Mesodermal cell (in vitro differentiated cells): Measurements from ENCODE around the gene STK25.

Experiments used
- H3K27ac ChIP-seq: 2 replicates; pipeline ENCODE4 v1.7.0; 2013; ENCODE audit warnings: mild to moderate bottlenecking, low read depth, low read length, moderate library complexity; ENCODE audit not compliant: severe bottlenecking
- H3K36me3 ChIP-seq: 2 replicates; pipeline ENCODE4 v1.7.1; 2013; ENCODE audit warnings: mild to moderate bottlenecking, low read length, moderate library complexity; ENCODE audit not compliant: control insufficient read depth, insufficient read depth
- H3K4me1 ChIP-seq: one replicate; pipeline ENCODE4 v1.7.1; 2013; ENCODE audit warnings: mild to moderate bottlenecking, low read length; ENCODE audit not compliant: insufficient read depth, control insufficient read depth, poor library complexity, severe bottlenecking
- H3K4me3 ChIP-seq: 2 replicates; pipeline ENCODE4 v1.7.0; 2013; ENCODE audit warnings: low read length, control low read depth, mild to moderate bottlenecking; ENCODE audit not compliant: insufficient read depth, poor library complexity, severe bottlenecking; ENCODE audit errors: extremely low read depth
- H3K9me3 ChIP-seq: 2 replicates; pipeline ENCODE4 v1.7.1; 2013; ENCODE audit warnings: mild to moderate bottlenecking, low read length, moderate library complexity; ENCODE audit not compliant: control insufficient read depth
- WGBS, 2 experiments: methylation state at CpG; one replicate each; pipeline ENCODE4 v1.1.5; 2013; ENCODE audit warnings: missing lambda C conversion rate in 2 of 2; ENCODE audit not compliant: insufficient coverage in 2 of 2; 5-methylcytosine and 5-hydroxymethylcytosine counted together

The STK25 gene

GRCh38 chr2:241489733-241490680 lies 18.4 kb downstream of the STK25 start:
- Histone ChIP-seq H3K27ac (no peak overlapping the region), H3K4me1 (no peaks in the 10 kb centered on the region), H3K4me3 (no peak overlapping the region), H3K36me3 (peaks cover 39% of the 10 kb centered on the region), H3K9me3 (no peaks in the 10 kb centered on the region)
- WGBS, 2 experiments = 95 to 97% methylated on average over 13 to 15 of the region's 15 CpGs

GRCh38 chr2:241489088-241489487 lies 19.3 kb downstream of the STK25 start:
- Histone ChIP-seq H3K27ac (no peak overlapping the region), H3K4me1 (no peaks in the 10 kb centered on the region), H3K4me3 (no peak overlapping the region), H3K9me3 (no peaks in the 10 kb centered on the region), H3K36me3 (peaks cover 30% of the 10 kb centered on the region)
- 83% methylated on average over 1 of the region's 3 CpGs; no CpG with 5 or more reads in 1 of the 2 experiments for WGBS, 2 experiments

- H3K4me3 ChIP-seq = no peak overlapping the region
- 85 to 89% methylated on average over 1 of the region's 1 CpG for WGBS, 2 experiments
- H3K36me3 ChIP-seq = peaks cover 5% of the 10 kb centered on the region
- no peak overlapping the region for H3K27ac ChIP-seq
- H3K9me3 ChIP-seq = no peaks in the 10 kb centered on the region
- no peaks in the 10 kb centered on the region for H3K4me1 ChIP-seq
Observed at GRCh38 chr2:241485172-241485911, 23.0 kb downstream of the STK25 start.

GRCh38 chr2:241483305-241483704 lies 25.1 kb downstream of the STK25 start:
- H3K36me3 ChIP-seq = no peaks in the 10 kb centered on the region
- H3K4me3 ChIP-seq = no peak overlapping the region
- H3K4me1 ChIP-seq = no peaks in the 10 kb centered on the region
- H3K27ac ChIP-seq = no peak overlapping the region
- 89 to 99% methylated on average over 8 of the region's 9 CpGs for WGBS, 2 experiments
- no peaks in the 10 kb centered on the region for H3K9me3 ChIP-seq

- no peak overlapping the region for H3K4me3 ChIP-seq
- no peaks in the 10 kb centered on the region for H3K4me1 ChIP-seq
- no peaks in the 10 kb centered on the region for H3K9me3 ChIP-seq
- H3K36me3 ChIP-seq = no peaks in the 10 kb centered on the region
- no peak overlapping the region for H3K27ac ChIP-seq
- WGBS, 2 experiments = 85 to 86% methylated on average over 11 to 12 of the region's 20 CpGs
Observed at GRCh38 chr2:241482126-241482955, 26.0 kb downstream of the STK25 start.

- Histone ChIP-seq H3K4me1 (no peaks in the 10 kb centered on the region), H3K36me3 (no peaks in the 10 kb centered on the region), H3K9me3 (no peaks in the 10 kb centered on the region), H3K27ac (no peak overlapping the region), H3K4me3 (no peak overlapping the region)
- no CpG with 5 or more reads among the region's 1 CpG for WGBS, 2 experiments
Observed at GRCh38 chr2:241481687-241482086, 26.7 kb downstream of the STK25 start.

GRCh38 chr2:241479026-241479898 lies 29.1 kb downstream of the STK25 start:
- 95 to 96% methylated on average over 14 to 17 of the region's 18 CpGs for WGBS, 2 experiments
- Histone ChIP-seq H3K4me3 (no peak overlapping the region), H3K27ac (no peak overlapping the region), H3K36me3 (no peaks in the 10 kb centered on the region), H3K4me1 (no peaks in the 10 kb centered on the region), H3K9me3 (no peaks in the 10 kb centered on the region)

GRCh38 chr2:241478166-241478565 lies 30.2 kb downstream of the STK25 start:
- Histone ChIP-seq H3K4me1 (no peaks in the 10 kb centered on the region), H3K9me3 (no peaks in the 10 kb centered on the region), H3K27ac (no peak overlapping the region), H3K36me3 (no peaks in the 10 kb centered on the region), H3K4me3 (no peak overlapping the region)
- WGBS, 2 experiments = 91 to 92% methylated on average over 7 to 8 of the region's 8 CpGs

GRCh38 chr2:241475267-241475666 lies 33.1 kb downstream of the STK25 start:
- Histone ChIP-seq H3K27ac (no peak overlapping the region), H3K4me3 (no peak overlapping the region), H3K36me3 (no peaks in the 10 kb centered on the region), H3K4me1 (no peaks in the 10 kb centered on the region), H3K9me3 (no peaks in the 10 kb centered on the region)
- WGBS, 2 experiments = 85 to 100% methylated on average over 1 to 3 of the region's 3 CpGs
